Astrocyte (in vitro differentiated cells and primary cell): ENCODE results near the gene LRRC4C.

ENCODE experiments used
- CTCF ChIP-seq: IDR thresholded peaks from 2 replicates; pipeline ENCODE4 v1.5.1; 2011; ENCODE audit warnings: low read depth, mild to moderate bottlenecking, inconsistent platforms, low read length, moderate library complexity; ENCODE audit not compliant: insufficient read depth
- EZH2 ChIP-seq: IDR thresholded peaks from 2 replicates; pipeline ENCODE4 v1.6.1; 2012; ENCODE audit warnings: mild to moderate bottlenecking, low read length, inconsistent platforms; ENCODE audit not compliant: insufficient read depth

GRCh38 chr11:40360206-40360798, 1099.2 kb downstream of the LRRC4C start:
- TF ChIP-seq CTCF (no peak), EZH2 (no peak)
